Mesendoderm (in vitro differentiated cells): Measurements from ENCODE around the gene MT1X.

Experiments used
- DNase-seq: peaks from one replicate; pipeline ENCODE4 v3.0.0; 2013
- H2AK5ac ChIP-seq: 2 replicates; pipeline ENCODE4 v1.6.1; 2013; ENCODE audit warnings: low read length, inconsistent platforms
- H2BK120ac ChIP-seq: 2 replicates; pipeline ENCODE4 v1.6.1; 2013; ENCODE audit warnings: low read depth, mild to moderate bottlenecking, low read length, moderate library complexity, mixed read lengths
- H2BK15ac ChIP-seq: replicated peaks from 2 replicates; pipeline ENCODE4 v1.6.1; 2013; ENCODE audit warnings: low read depth, mild to moderate bottlenecking, moderate library complexity
- H2BK5ac ChIP-seq: 2 replicates; pipeline ENCODE4 v1.6.1; 2013; ENCODE audit warnings: low read length, inconsistent platforms
- H3K18ac ChIP-seq: 2 replicates; pipeline ENCODE4 v1.6.1; 2013; ENCODE audit warnings: mild to moderate bottlenecking, low read length, mixed read lengths
- H3K23ac ChIP-seq: one replicate; pipeline ENCODE4 v1.6.1; 2013; ENCODE audit warnings: low read length
- H3K27ac ChIP-seq: 2 replicates; pipeline ENCODE4 v1.5.1; 2013; ENCODE audit warnings: low read depth, mild to moderate bottlenecking, inconsistent platforms, low read length, moderate library complexity
- H3K27me3 ChIP-seq: 2 replicates; pipeline ENCODE4 v1.6.1; 2013; ENCODE audit warnings: low read length, control low read depth, mild to moderate bottlenecking, inconsistent platforms; ENCODE audit not compliant: insufficient read depth, poor library complexity
- H3K36me3 ChIP-seq: 2 replicates; pipeline ENCODE4 v1.6.1; 2013; ENCODE audit warnings: low read length, inconsistent platforms; ENCODE audit not compliant: control insufficient read depth, insufficient read depth
- H3K4ac ChIP-seq: one replicate; pipeline ENCODE4 v1.6.1; 2013; ENCODE audit warnings: low read depth, mild to moderate bottlenecking, low read length, moderate library complexity
- H3K4me1 ChIP-seq: 2 replicates; pipeline ENCODE4 v1.6.1; 2013; ENCODE audit warnings: low read depth, low read length, inconsistent platforms; ENCODE audit not compliant: control insufficient read depth
- H3K4me2 ChIP-seq: 2 replicates; pipeline ENCODE4 v1.6.1; 2013; ENCODE audit warnings: low read length
- H3K4me3 ChIP-seq: 2 replicates; pipeline ENCODE4 v1.5.1; 2013; ENCODE audit warnings: mild to moderate bottlenecking, low read length
- H3K56ac ChIP-seq: one replicate; pipeline ENCODE4 v1.6.1; 2013; ENCODE audit warnings: low read length
- H3K79me1 ChIP-seq: 2 replicates; pipeline ENCODE4 v1.6.1; 2013; ENCODE audit warnings: low read length, inconsistent platforms
- H3K79me2 ChIP-seq: 2 replicates; pipeline ENCODE4 v1.6.1; 2013; ENCODE audit warnings: mild to moderate bottlenecking, low read length; ENCODE audit not compliant: control insufficient read depth, insufficient read depth
- H3K9ac ChIP-seq: 2 replicates; pipeline ENCODE4 v1.6.1; 2013; ENCODE audit warnings: low read length, inconsistent platforms
- H4K5ac ChIP-seq: one replicate; pipeline ENCODE4 v1.6.1; 2013; ENCODE audit warnings: low read length
- H4K8ac ChIP-seq: one replicate; pipeline ENCODE4 v1.6.1; 2013; ENCODE audit warnings: low read depth, mild to moderate bottlenecking, control low read depth, low read length, moderate library complexity
- WGBS: extraction: QIAGEN DNeasy Blood & Tissue Kit; methylation state at CpG from one replicate; pipeline ENCODE4 v1.1.7; 2013; ENCODE audit warnings: low lambda C conversion rate, missing lambda C conversion rate; ENCODE audit not compliant: insufficient coverage; ENCODE audit errors: extremely low coverage; 5-methylcytosine and 5-hydroxymethylcytosine counted together

MT1X gene

DNA sequence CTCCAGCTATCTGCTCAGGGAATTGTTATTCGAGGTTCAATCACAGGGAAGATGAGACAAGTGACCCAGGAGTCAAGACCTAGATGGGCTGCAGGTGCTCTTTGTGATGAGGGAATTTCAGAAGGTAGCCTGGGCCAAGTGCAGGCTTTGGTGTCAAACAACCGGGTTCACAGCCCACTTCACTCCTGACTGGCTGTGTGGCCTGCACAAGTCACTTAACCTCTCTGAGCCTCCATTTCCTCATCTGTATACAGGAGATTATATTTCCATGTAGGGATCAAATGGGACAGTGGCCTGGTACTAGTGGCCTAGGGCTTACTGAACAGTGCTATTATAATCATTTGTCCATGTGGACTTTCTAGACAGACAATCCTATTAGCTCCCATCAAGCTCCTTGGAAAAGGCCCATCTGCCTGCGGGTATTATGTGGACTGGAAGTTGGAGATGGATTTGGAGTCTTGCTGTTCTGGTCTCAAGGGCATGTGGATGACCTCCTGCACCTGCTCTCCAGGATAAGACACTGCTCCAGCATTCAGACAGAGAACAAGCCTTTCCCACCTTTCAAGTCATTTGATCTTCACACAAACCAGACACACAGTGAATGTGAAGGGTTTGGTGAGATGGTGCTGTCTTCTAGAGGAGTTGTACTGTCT, 3.1 kb upstream of the MT1X start:
- no peak for DNase-seq
- Histone ChIP-seq H3K79me2 (no peaks in the 10 kb centered on the region), H3K56ac (no peak overlapping the region), H3K27me3 (no peaks in the 10 kb centered on the region), H3K36me3 (no peaks in the 10 kb centered on the region), H4K5ac (no peak overlapping the region), H2AK5ac (no peak overlapping the region), H3K23ac (no peak overlapping the region), H3K79me1 (no peaks in the 10 kb centered on the region), H3K9ac (no peak overlapping the region), H2BK5ac (no peak overlapping the region), H3K4ac (no peak overlapping the region), H3K27ac (no peak overlapping the region), H3K18ac (no peak overlapping the region), H3K4me3 (no peak overlapping the region), H4K8ac (no peak overlapping the region), H2BK15ac (no peak overlapping the region), H3K4me2 (no peak overlapping the region), H3K4me1 (peaks cover 5% of the 10 kb centered on the region), H2BK120ac (no peak overlapping the region)
- no CpG with 5 or more reads among the region's 3 CpGs for WGBS

- Histone ChIP-seq H3K4ac (no peak overlapping the region), H2BK15ac (no peak overlapping the region), H3K27ac (no peak overlapping the region), H4K8ac (no peak overlapping the region), H2BK5ac (no peak overlapping the region), H3K18ac (no peak overlapping the region), H3K4me3 (no peak overlapping the region), H3K23ac (no peak overlapping the region), H3K79me2 (no peaks in the 10 kb centered on the region), H3K27me3 (no peaks in the 10 kb centered on the region), H2BK120ac (no peak overlapping the region), H3K36me3 (no peaks in the 10 kb centered on the region), H3K9ac (no peak overlapping the region), H3K4me2 (no peak overlapping the region), H2AK5ac (no peak overlapping the region), H3K56ac (no peak overlapping the region), H4K5ac (no peak overlapping the region), H3K4me1 (peaks cover 5% of the 10 kb centered on the region), H3K79me1 (no peaks in the 10 kb centered on the region)
- no peak for DNase-seq
- no CpG with 5 or more reads among the region's 6 CpGs for WGBS
Observed at GRCh38 chr16:56679818-56680217, 2.5 kb upstream of the MT1X start.

DNA sequence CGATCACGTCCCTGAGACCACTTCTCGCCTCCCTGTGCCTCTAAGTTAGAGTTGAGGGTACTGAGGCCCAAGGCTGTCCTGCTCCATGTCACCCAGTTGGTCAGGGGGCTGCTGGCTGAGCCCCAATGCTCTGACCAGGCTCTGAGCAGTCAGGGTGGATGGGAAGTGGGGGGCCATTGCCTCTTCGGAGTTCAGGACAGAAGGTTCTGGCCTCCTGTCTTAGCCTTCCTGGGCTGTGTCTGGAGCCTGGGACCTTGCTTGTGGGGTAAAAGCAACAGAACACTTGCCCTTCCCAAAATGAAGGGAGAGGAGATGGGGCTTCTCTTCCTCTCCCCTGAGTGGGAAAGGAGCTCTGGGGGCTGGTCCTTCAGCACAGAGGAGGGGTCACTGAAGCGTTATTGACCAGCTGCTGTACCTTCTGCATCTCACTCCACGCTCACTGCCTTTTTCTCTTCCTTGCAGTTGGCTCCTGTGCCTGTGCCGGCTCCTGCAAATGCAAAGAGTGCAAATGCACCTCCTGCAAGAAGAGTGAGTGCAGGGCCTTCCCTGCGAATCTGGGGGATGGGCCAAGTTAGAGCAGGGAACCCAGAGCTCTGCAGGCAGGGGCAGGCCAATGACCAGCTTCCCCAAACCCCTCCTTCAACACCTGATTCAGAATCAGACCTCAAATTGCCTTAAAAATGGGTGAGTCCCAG, 580 bp downstream of the MT1X start:
- Histone ChIP-seq H4K5ac (no peak overlapping the region), H3K27me3 (no peaks in the 10 kb centered on the region), H3K79me2 (no peaks in the 10 kb centered on the region), H4K8ac (no peak overlapping the region), H3K4me1 (peaks cover 5% of the 10 kb centered on the region), H3K4me3 (peak overlapping the region; percentile 59), H3K18ac (no peak overlapping the region), H3K27ac (no peak overlapping the region), H2BK5ac (peak overlapping the region; percentile 43), H3K56ac (peak overlapping the region; percentile 90), H3K36me3 (no peaks in the 10 kb centered on the region), H2AK5ac (peak overlapping the region; percentile 48), H3K4ac (no peak overlapping the region), H3K9ac (peak overlapping the region; percentile 91), H3K4me2 (peak overlapping the region; percentile 89), H3K23ac (peak overlapping the region; percentile 99), H2BK15ac (no peak overlapping the region), H2BK120ac (no peak overlapping the region), H3K79me1 (no peaks in the 10 kb centered on the region)
- no CpG with 5 or more reads among the region's 8 CpGs for WGBS
- DNase-seq = no peak

DNA sequence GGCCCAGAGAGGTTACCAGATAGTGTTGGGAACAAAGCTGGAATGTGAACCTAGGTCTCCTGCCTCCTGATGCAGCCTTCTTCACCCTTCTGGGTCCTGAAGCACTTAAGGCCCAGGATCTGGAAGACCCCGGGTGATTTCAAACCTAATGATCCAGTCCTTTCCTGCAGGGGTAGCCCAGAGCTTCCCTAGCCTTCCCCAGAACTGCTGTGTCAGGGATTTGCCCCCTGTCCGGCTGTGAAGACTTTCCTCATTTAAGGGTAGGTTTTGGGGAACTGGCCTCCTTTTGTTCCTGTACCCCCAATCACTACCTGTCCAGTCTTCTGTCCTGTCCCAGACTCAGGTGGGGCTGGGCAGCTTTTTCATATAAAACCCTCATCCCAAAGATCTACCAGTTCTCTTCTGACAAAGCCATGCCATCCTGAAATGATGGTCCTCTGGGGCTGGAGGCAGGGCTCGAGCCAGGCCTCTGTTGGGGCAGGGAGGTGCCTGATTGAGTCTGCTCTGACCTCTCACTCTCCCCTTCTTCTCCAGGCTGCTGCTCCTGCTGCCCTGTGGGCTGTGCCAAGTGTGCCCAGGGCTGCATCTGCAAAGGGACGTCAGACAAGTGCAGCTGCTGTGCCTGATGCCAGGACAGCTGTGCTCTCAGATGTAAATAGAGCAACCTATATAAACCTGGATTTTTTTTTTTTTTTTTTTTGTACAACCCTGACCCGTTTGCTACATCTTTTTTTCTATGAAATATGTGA, 1.3 kb downstream of the MT1X start:
- no peak overlapping the region for H2BK15ac ChIP-seq
- H3K79me2 ChIP-seq = no peaks in the 10 kb centered on the region
- H3K27ac ChIP-seq = no peak overlapping the region
- no peaks in the 10 kb centered on the region for H3K27me3 ChIP-seq
- DNase-seq = no peak
- H3K4ac ChIP-seq = no peak overlapping the region
- no peak overlapping the region for H2AK5ac ChIP-seq
- H2BK120ac ChIP-seq = no peak overlapping the region
- H3K56ac ChIP-seq = no peak overlapping the region
- no peak overlapping the region for H3K4me3 ChIP-seq
- H3K79me1 ChIP-seq = no peaks in the 10 kb centered on the region
- no peak overlapping the region for H3K23ac ChIP-seq
- H3K9ac ChIP-seq = peak overlapping the region; percentile 22
- no peak overlapping the region for H2BK5ac ChIP-seq
- no peak overlapping the region for H3K18ac ChIP-seq
- no peaks in the 10 kb centered on the region for H3K36me3 ChIP-seq
- H4K8ac ChIP-seq = no peak overlapping the region
- peaks cover 5% of the 10 kb centered on the region for H3K4me1 ChIP-seq
- no peak overlapping the region for H4K5ac ChIP-seq
- H3K4me2 ChIP-seq = no peak overlapping the region
- WGBS = no CpG with 5 or more reads among the region's 5 CpGs

DNA sequence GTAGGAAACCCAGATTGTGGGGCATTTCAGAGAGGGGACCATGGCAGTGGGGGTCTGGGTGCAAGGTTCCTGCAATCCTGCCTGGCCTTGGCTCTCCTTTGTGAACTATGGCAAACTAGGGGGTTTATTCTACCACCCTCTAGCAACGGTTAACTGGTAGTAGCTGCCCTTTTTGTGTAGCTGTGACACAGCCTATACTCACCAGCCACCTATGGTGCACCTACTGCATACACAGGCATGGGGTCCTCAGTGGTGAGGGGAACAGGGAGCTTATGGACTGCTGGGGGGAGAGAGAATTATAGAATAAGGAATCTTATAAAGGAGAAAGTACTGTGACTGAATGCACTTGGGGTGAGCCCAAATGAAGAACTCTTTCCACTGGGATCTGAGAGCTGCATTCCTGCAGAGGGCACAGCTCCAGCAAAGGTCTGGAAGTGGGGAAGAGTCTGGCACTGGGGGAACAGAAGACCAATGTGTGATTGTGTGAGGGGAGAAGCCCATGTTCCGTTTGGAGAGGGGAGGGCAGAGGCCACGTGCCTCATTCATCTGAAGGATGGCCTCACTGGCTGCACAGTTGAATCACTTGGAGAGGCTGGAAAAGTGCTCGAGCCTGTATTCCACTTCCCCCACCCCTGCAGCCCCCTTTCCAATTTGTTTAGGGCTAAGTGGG, 2.1 kb downstream of the MT1X start:
- Histone ChIP-seq H4K8ac (no peak overlapping the region), H3K79me1 (no peaks in the 10 kb centered on the region)

More for the DNA sequence above, 2.1 kb downstream of the MT1X start:
- no peak overlapping the region for H2AK5ac ChIP-seq
- no peak overlapping the region for H3K4ac ChIP-seq
- H3K18ac ChIP-seq = no peak overlapping the region
- H3K56ac ChIP-seq = no peak overlapping the region
- no peak for DNase-seq
- H2BK15ac ChIP-seq = no peak overlapping the region
- no peaks in the 10 kb centered on the region for H3K36me3 ChIP-seq
- H3K27me3 ChIP-seq = no peaks in the 10 kb centered on the region
- H3K4me1 ChIP-seq = peaks cover 5% of the 10 kb centered on the region
- H2BK5ac ChIP-seq = no peak overlapping the region
- no peak overlapping the region for H3K4me2 ChIP-seq
- H3K9ac ChIP-seq = no peak overlapping the region
- no peak overlapping the region for H3K27ac ChIP-seq
- H3K4me3 ChIP-seq = no peak overlapping the region
- H4K5ac ChIP-seq = no peak overlapping the region
- no peaks in the 10 kb centered on the region for H3K79me2 ChIP-seq
- no CpG with 5 or more reads among the region's 4 CpGs for WGBS
- no peak overlapping the region for H2BK120ac ChIP-seq
- H3K23ac ChIP-seq = no peak overlapping the region
